ENCODE measurements around the gene C2orf49. TPM values are rescaled to one million over a fixed set of nuclear protein-coding genes. Genes with fewer than 3 reads are reported as not detected.

C2orf49 gene
- total RNA-seq, 5 donors from 2014 or later (not counting 1 experiment from before 2014, with no cell fraction given) = 19.3 to 27.1 (median 21.4) TPM

DNA sequence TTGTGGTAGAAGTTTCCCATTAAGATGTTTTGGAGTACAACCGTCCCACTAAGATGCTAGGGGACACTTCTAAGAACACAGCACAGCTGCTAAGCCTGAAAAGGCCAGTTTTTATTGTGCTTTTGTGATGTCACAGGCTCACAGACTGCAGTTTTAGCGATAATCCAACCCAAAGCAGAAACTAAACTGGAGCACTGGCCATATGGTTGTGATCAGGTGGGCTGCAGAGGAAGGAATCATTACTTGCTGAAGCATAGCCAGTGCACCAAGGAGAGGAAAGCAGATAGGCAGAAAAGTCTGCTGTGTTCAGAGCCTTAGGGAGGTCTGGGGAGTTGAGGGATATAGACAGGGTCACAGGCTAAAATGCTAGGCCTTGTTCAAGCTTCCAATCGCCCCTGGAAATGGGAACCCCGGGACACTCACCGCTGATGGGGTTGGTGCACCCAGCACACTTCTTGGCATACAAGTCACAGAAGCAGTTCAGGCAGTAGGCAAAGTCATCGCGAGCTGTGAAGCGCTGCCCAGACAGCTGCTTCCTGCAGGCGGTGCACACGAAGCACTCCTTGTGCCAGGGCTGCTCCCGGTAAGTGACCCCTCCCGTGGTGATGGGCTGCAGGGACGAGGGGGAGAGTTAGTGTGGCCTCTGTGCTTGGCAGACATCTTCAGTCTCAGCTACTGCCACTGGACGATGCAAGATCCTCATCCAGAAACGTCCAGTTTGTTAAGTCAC is 25.7 kb downstream of the C2orf49 start:
- no peaks in the 10 kb centered on the region for H3K9me3 Mint-ChIP-seq
- no peaks in the 10 kb centered on the region for H3K27me3 Mint-ChIP-seq
- H3K4me3 Mint-ChIP-seq = no peak overlapping the region
- peaks cover 2 to 6% of the 10 kb centered on the region in 2 donors for H3K36me3 ChIP-seq (ENCODE audit: control insufficient read depth in 2 of 2, extremely low read depth in 1 of 2, insufficient read depth in 1 of 2, low read length in 1 of 2)
- H3K36me3 Mint-ChIP-seq = peaks cover 24% of the 10 kb centered on the region
- no peaks in the 10 kb centered on the region for H3K27me3 ChIP-seq (replicated peaks in 1 of 2; ENCODE audit: control insufficient read depth in 2 of 2, extremely low read depth in 1 of 2, insufficient read depth in 2 of 2, low read length in 1 of 2)
- ChIA-PET CTCF (interaction anchor here (0.5 to 1.8 kb wide), 3 partner anchors 165 to 294 kb away, joined by 3 to 4 read pairs (median 4); no protein-coding TSS in a partner anchor), POLR2A (no interaction called here)
- no peak for DNase-seq
- H3K4me1 ChIP-seq (ENCODE audit: control insufficient read depth in 1 of 2, extremely low read depth in 1 of 2, insufficient read depth in 2 of 2, low read length in 2 of 2) = peaks cover 12 to 18% of the 10 kb centered on the region in 2 experiments
- WGBS (ENCODE audit: insufficient coverage) = 52% methylated on average over 14 of the region's 15 CpGs
- H3K27ac ChIP-seq (ENCODE audit: low read length) = no peak overlapping the region
- H3K4me3 ChIP-seq (ENCODE audit: control insufficient read depth in 1 of 2, extremely low read depth in 1 of 2, low read length in 1 of 2) = no peak overlapping the region
- H3K9me3 ChIP-seq = no peaks in the 10 kb centered on the region
- peak in 2 of 4 experiments; percentile 29 to 44 for ATAC-seq (replicated peaks in 1 of 4)
- peak overlapping the region in 1 of 2 donors; percentile 53 for H3K27ac Mint-ChIP-seq
- peaks cover 31 to 35% (median 32%) of the 10 kb centered on the region in 3 donors for H3K4me1 Mint-ChIP-seq

- no peak overlapping the region for H3K27ac ChIP-seq (ENCODE audit: low read length)
- WGBS (ENCODE audit: insufficient coverage) = 97% methylated on average over 4 of the region's 5 CpGs
- peaks cover 12 to 18% of the 10 kb centered on the region in 2 experiments for H3K4me1 ChIP-seq (ENCODE audit: control insufficient read depth in 1 of 2, extremely low read depth in 1 of 2, insufficient read depth in 2 of 2, low read length in 2 of 2)
- H3K27me3 Mint-ChIP-seq = no peaks in the 10 kb centered on the region
- H3K36me3 ChIP-seq (ENCODE audit: control insufficient read depth in 2 of 2, extremely low read depth in 1 of 2, insufficient read depth in 1 of 2, low read length in 1 of 2) = peaks cover 0 to 2% of the 10 kb centered on the region in 2 donors
- POLR2A ChIA-PET = interaction anchor here (0.6 kb wide), 2 partner anchors 66 to 180 kb away, joined by 3 to 7 read pairs; no protein-coding TSS in a partner anchor
- no peak overlapping the region for H3K27ac Mint-ChIP-seq
- DNase-seq = no peak
- peaks cover 12% of the 10 kb centered on the region for H3K36me3 Mint-ChIP-seq
- H3K27me3 ChIP-seq (replicated peaks in 1 of 2; ENCODE audit: control insufficient read depth in 2 of 2, extremely low read depth in 1 of 2, insufficient read depth in 2 of 2, low read length in 1 of 2) = no peaks in the 10 kb centered on the region
- ATAC-seq (replicated peaks in 1 of 4) = no peak
- no peak overlapping the region for H3K4me3 Mint-ChIP-seq
- CTCF ChIA-PET = interaction anchor here (0.6 to 0.9 kb wide), 2 partner anchors 157 to 177 kb away, joined by 3 read pairs; no protein-coding TSS in a partner anchor
- no peaks in the 10 kb centered on the region for H3K9me3 Mint-ChIP-seq
- no peaks in the 10 kb centered on the region for H3K9me3 ChIP-seq
- no peak overlapping the region for H3K4me3 ChIP-seq (ENCODE audit: control insufficient read depth in 1 of 2, extremely low read depth in 1 of 2, low read length in 1 of 2)
- peaks cover 32 to 35% (median 32%) of the 10 kb centered on the region in 3 donors for H3K4me1 Mint-ChIP-seq
Measured at GRCh38 chr2:105364436-105365139, 27.2 kb downstream of the C2orf49 start.

GRCh38 chr2:105365206-105365605 is 27.9 kb downstream of the C2orf49 start:
- H3K9me3 Mint-ChIP-seq = no peaks in the 10 kb centered on the region
- H3K27me3 Mint-ChIP-seq = no peaks in the 10 kb centered on the region
- H3K4me3 Mint-ChIP-seq = no peak overlapping the region
- ATAC-seq (replicated peaks in 1 of 4) = no peak
- H3K27ac ChIP-seq (ENCODE audit: low read length) = no peak overlapping the region
- H3K4me1 ChIP-seq (ENCODE audit: control insufficient read depth in 1 of 2, extremely low read depth in 1 of 2, insufficient read depth in 2 of 2, low read length in 2 of 2) = peaks cover 12 to 25% of the 10 kb centered on the region in 2 experiments
- H3K36me3 Mint-ChIP-seq = peaks cover 9% of the 10 kb centered on the region
- peaks cover 0 to 2% of the 10 kb centered on the region in 2 donors for H3K36me3 ChIP-seq (ENCODE audit: control insufficient read depth in 2 of 2, extremely low read depth in 1 of 2, insufficient read depth in 1 of 2, low read length in 1 of 2)
- 86% methylated on average over 1 of the region's 3 CpGs for WGBS (ENCODE audit: insufficient coverage)
- DNase-seq = no peak
- no peaks in the 10 kb centered on the region for H3K27me3 ChIP-seq (replicated peaks in 1 of 2; ENCODE audit: control insufficient read depth in 2 of 2, extremely low read depth in 1 of 2, insufficient read depth in 2 of 2, low read length in 1 of 2)
- peaks cover 36 to 38% (median 36%) of the 10 kb centered on the region in 3 donors for H3K4me1 Mint-ChIP-seq
- no peak overlapping the region for H3K27ac Mint-ChIP-seq
- no peaks in the 10 kb centered on the region for H3K9me3 ChIP-seq
- no peak overlapping the region for H3K4me3 ChIP-seq (ENCODE audit: control insufficient read depth in 1 of 2, extremely low read depth in 1 of 2, low read length in 1 of 2)
- POLR2A ChIA-PET = interaction anchor here in 1 of 2 donors (0.6 kb wide), 1 partner anchor 179 kb away, joined by 7 read pairs; no protein-coding TSS in a partner anchor
- CTCF ChIA-PET = interaction anchor here (0.6 to 0.9 kb wide), 3 partner anchors 156 to 177 kb away, joined by 3 to 4 read pairs (median 3); no protein-coding TSS in a partner anchor

GRCh38 chr2:105368759-105369408 is 31.5 kb downstream of the C2orf49 start:
- Mint-ChIP-seq H3K4me1 (peaks cover 11 to 19% (median 17%) of the 10 kb centered on the region in 3 donors), H3K27me3 (no peaks in the 10 kb centered on the region), H3K27ac (no peak overlapping the region), H3K4me3 (no peak overlapping the region), H3K9me3 (no peaks in the 10 kb centered on the region), H3K36me3 (peaks cover 7% of the 10 kb centered on the region)
- peaks cover 0 to 19% of the 10 kb centered on the region in 2 experiments for H3K4me1 ChIP-seq (ENCODE audit: control insufficient read depth in 1 of 2, extremely low read depth in 1 of 2, insufficient read depth in 2 of 2, low read length in 2 of 2)
- 76% methylated on average over 4 of the region's 8 CpGs for WGBS (ENCODE audit: insufficient coverage)
- no peaks in the 10 kb centered on the region for H3K27me3 ChIP-seq (replicated peaks in 1 of 2; ENCODE audit: control insufficient read depth in 2 of 2, extremely low read depth in 1 of 2, insufficient read depth in 2 of 2, low read length in 1 of 2)
- ChIA-PET CTCF (interaction anchor here (0.7 to 2.6 kb wide), 13 partner anchors 13 to 729 kb away, joined by 3 to 17 read pairs (median 3); partner anchors contain the start of gene FHL2 (in 1 of the 2)), POLR2A (interaction anchor here in 1 of 2 donors (0.7 kb wide), 1 partner anchor 81 kb away, joined by 3 read pairs; no protein-coding TSS in a partner anchor)
- no peak overlapping the region for H3K4me3 ChIP-seq (ENCODE audit: control insufficient read depth in 1 of 2, extremely low read depth in 1 of 2, low read length in 1 of 2)
- no peak for ATAC-seq (replicated peaks in 1 of 4)
- no peak overlapping the region for H3K27ac ChIP-seq (ENCODE audit: low read length)
- H3K9me3 ChIP-seq = no peaks in the 10 kb centered on the region
- H3K36me3 ChIP-seq (ENCODE audit: control insufficient read depth in 2 of 2, extremely low read depth in 1 of 2, insufficient read depth in 1 of 2, low read length in 1 of 2) = peaks cover 0 to 4% of the 10 kb centered on the region in 2 donors
- DNase-seq = no peak

DNA sequence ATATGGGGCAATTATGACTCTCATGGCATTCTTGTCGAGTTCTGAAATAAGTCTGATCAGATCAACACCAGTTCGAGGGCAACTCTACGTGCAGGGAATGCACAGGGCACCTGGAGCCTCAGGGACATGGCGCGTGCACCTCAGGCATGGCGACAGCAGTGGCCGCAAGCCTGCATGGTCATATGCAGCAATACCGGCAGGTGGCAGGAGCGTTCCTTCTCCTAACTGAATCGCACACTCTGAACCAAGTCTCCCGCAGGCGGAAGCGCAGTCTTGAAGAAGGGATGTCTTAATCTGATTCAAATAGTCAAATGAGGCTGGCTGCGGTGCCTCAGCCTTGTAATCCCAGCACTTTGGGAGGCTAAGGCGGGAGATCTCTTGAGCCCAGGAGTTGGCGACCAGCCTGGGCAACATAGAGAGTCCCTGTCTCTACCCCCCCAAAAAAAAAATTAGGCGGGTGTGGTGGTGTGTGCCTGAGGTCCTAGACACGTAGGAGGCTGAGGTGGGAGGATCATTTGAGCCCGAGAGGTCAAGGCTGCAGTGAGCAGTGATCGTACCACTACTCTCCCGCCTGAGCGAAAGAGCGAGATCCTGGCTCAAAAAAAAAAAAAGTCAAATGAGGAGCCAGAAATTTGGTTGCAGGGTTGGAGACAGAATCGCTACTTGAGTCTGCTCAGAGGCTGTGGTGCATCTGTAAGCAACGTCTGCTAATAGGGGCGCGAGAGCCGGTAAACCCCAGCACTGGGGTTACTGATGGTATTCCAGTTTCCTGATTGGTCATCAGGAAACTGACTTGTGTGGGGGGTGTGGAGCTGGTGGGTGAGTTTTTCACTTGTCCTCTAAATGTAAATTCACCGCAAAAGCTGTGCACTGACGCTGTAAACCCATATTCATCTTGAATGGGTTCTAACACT is 32.7 kb downstream of the C2orf49 start:
- Histone ChIP-seq H3K4me1 (ENCODE audit: control insufficient read depth in 1 of 2, extremely low read depth in 1 of 2, insufficient read depth in 2 of 2, low read length in 2 of 2) (peaks cover 0 to 25% of the 10 kb centered on the region in 2 experiments), H3K9me3 (no peaks in the 10 kb centered on the region), H3K36me3 (ENCODE audit: control insufficient read depth in 2 of 2, extremely low read depth in 1 of 2, insufficient read depth in 1 of 2, low read length in 1 of 2) (peaks cover 0 to 4% of the 10 kb centered on the region in 2 donors), H3K27ac (ENCODE audit: low read length) (no peak overlapping the region), H3K27me3 (replicated peaks in 1 of 2; ENCODE audit: control insufficient read depth in 2 of 2, extremely low read depth in 1 of 2, insufficient read depth in 2 of 2, low read length in 1 of 2) (no peaks in the 10 kb centered on the region), H3K4me3 (ENCODE audit: control insufficient read depth in 1 of 2, extremely low read depth in 1 of 2, low read length in 1 of 2) (no peak overlapping the region)
- DNase-seq (peak; percentile 70 to 92 (median 83)), ATAC-seq (replicated peaks in 1 of 4) (peak; percentile 96 to 99 (median 98))
- Mint-ChIP-seq H3K4me1 (peaks cover 13 to 22% (median 17%) of the 10 kb centered on the region in 3 donors), H3K9me3 (no peaks in the 10 kb centered on the region), H3K36me3 (peaks cover 4% of the 10 kb centered on the region), H3K27ac (peak overlapping the region in 1 of 2 donors; percentile 36), H3K27me3 (no peaks in the 10 kb centered on the region), H3K4me3 (peak overlapping the region in 2 of 3 donors; percentile 21 to 48)
- ChIA-PET CTCF (interaction anchor here (0.7 to 2.6 kb wide), 10 partner anchors 14 to 728 kb away, joined by 3 to 17 read pairs (median 4); partner anchors contain the start of gene FHL2 (in 1 of the 2)), POLR2A (interaction anchor here in 1 of 2 donors (0.7 kb wide), 1 partner anchor 82 kb away, joined by 3 read pairs; no protein-coding TSS in a partner anchor)
- WGBS (ENCODE audit: insufficient coverage) = 46% methylated on average over 15 of the region's 30 CpGs
